ENCODE results near the gene DZIP1L.

Gene DZIP1L

DNA sequence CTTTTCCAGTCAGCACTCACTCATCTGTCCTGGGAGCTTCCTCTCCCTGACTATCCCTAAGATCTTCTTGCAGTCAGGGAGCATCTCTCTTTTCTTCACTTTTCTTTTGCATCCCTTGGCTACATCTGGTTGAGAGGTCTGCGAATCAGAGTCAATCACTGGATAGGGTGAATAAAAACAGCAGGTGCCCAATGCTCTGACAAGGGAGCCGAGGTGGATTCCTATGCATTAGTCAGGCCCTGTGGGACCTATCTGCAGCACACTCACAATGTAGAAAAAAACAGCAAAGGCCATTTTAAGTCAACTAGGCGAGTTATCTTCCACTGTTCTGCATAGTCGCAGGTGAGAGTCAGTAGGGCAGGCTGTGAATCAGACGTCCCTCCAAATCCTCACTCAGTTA is 35.5 kb downstream of the DZIP1L start:
- Mint-ChIP-seq H3K27ac (no peak overlapping the region), H3K4me3 (no peak overlapping the region), H3K36me3 (ENCODE audit: low read depth) (peaks cover 69% of the 10 kb centered on the region), H3K9me3 (peaks cover 7% of the 10 kb centered on the region), H3K27me3 (ENCODE audit: low read depth) (no peaks in the 10 kb centered on the region), H3K4me1 (peaks cover 10% of the 10 kb centered on the region)
- TF ChIP-seq, protein P1, sequence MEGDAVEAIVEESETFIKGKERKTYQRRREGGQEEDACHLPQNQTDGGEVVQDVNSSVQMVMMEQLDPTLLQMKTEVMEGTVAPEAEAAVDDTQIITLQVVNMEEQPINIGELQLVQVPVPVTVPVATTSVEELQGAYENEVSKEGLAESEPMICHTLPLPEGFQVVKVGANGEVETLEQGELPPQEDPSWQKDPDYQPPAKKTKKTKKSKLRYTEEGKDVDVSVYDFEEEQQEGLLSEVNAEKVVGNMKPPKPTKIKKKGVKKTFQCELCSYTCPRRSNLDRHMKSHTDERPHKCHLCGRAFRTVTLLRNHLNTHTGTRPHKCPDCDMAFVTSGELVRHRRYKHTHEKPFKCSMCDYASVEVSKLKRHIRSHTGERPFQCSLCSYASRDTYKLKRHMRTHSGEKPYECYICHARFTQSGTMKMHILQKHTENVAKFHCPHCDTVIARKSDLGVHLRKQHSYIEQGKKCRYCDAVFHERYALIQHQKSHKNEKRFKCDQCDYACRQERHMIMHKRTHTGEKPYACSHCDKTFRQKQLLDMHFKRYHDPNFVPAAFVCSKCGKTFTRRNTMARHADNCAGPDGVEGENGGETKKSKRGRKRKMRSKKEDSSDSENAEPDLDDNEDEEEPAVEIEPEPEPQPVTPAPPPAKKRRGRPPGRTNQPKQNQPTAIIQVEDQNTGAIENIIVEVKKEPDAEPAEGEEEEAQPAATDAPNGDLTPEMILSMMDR (IDR thresholded peaks at IDR 0.05; ENCODE audit: unreplicated experiment in 3 of 3), result no peak

DNA sequence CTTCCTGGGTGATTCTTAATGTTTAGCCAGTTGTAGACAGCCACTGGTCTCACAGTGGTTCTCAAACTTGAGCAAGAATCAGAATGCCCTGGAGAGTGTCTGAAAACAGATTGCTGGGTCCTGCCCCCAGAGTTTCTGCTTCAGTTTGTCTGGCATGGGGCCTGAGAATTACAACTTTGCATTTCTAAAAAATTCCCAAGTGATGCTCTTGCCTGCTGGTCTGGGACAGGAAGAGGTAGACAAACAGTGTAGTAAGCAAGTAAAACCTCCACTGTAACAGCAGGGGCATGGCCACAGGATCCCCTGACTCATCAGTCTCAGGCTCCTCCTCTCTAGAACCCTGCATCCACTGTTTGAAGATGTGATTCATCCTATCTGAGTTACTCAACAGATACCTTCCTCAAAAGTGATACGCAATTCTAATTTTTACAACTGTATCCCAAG is 36.5 kb downstream of the DZIP1L start:
- peaks cover 10% of the 10 kb centered on the region for H3K4me1 Mint-ChIP-seq
- no peak overlapping the region for H3K4me3 Mint-ChIP-seq
- no peaks in the 10 kb centered on the region for H3K27me3 Mint-ChIP-seq (ENCODE audit: low read depth)
- H3K36me3 Mint-ChIP-seq (ENCODE audit: low read depth), result peaks cover 67% of the 10 kb centered on the region
- no peak overlapping the region for H3K27ac Mint-ChIP-seq
- TF ChIP-seq, protein P1 (IDR thresholded peaks at IDR 0.05; ENCODE audit: unreplicated experiment in 3 of 3), result no peak
- H3K9me3 Mint-ChIP-seq, result peaks cover 10% of the 10 kb centered on the region

DNA sequence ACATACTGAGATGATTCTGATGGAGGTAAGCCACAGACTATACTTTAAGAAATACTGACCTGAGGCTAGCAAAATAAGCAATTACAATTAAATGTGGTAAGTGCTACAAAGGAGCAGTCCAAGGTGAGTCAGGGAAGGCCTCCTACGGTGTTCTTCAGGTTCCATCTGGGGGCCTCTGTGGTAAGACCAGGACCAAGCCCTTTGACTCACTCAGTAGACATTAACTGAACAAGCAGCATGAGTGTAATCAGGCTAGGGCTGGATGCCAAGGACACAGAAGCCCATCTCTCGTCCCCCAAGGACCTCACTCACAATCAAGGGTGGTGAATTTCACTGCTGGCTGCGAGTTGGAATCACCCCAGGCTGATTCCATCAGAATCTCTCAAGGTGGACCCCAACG is 37.3 kb downstream of the DZIP1L start:
- Mint-ChIP-seq H3K27ac (no peak overlapping the region), H3K4me3 (no peak overlapping the region), H3K36me3 (ENCODE audit: low read depth) (peaks cover 68% of the 10 kb centered on the region), H3K9me3 (peaks cover 10% of the 10 kb centered on the region), H3K27me3 (ENCODE audit: low read depth) (no peaks in the 10 kb centered on the region), H3K4me1 (peaks cover 10% of the 10 kb centered on the region)
- TF ChIP-seq, protein P1 (IDR thresholded peaks at IDR 0.05; ENCODE audit: unreplicated experiment in 3 of 3), result no peak

DNA sequence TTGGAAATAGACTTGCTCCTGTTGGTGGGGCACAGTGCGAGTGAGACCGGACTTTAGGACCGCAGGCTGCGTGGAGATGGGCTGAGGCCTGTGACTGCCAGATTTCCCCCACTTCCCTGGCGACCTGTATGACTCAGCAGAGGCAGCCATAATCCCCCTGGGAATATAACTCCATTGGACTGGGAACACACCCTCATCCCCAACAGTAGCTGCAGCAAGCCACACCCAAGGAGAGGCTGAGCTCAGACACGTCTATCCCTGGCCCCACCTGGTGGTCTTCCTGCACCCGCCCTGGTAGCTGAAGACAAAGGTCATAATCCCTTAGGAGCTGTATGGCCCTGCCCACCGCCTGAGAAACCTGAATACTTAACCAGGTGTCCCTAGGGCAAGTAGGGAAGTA is 42.6 kb downstream of the DZIP1L start:
- H3K9me3 Mint-ChIP-seq, result peaks cover 10% of the 10 kb centered on the region
- no peaks in the 10 kb centered on the region for H3K4me1 Mint-ChIP-seq

DNA sequence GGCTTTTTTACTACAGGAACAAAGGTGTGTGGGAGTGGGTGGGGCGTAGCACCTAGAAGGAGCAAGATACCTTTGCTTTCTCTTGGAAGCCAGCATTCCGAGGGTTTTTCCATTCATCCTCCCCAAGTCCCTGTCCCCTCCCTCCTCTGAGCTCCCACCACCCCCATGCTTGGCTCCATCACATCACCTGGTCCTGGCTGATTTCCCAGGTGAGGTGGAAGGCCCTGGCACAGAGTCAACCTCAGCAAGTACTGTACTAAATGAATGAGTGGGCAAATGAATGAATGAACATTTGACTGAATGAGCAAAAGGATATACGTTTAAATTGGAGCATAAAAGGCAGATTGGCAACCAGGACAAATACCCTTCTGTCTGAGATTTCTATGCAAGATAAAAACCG is 45.4 kb downstream of the DZIP1L start:
- peaks cover 7% of the 10 kb centered on the region for H3K9me3 Mint-ChIP-seq
- TF ChIP-seq, protein P1 (IDR thresholded peaks at IDR 0.05; ENCODE audit: unreplicated experiment in 3 of 3), result no peak
- H3K4me3 Mint-ChIP-seq, result no peak overlapping the region
- H3K27me3 Mint-ChIP-seq (ENCODE audit: low read depth), result no peaks in the 10 kb centered on the region
- peaks cover 30% of the 10 kb centered on the region for H3K36me3 Mint-ChIP-seq (ENCODE audit: low read depth)
- no peak overlapping the region for H3K27ac Mint-ChIP-seq
- H3K4me1 Mint-ChIP-seq, result no peaks in the 10 kb centered on the region

More for the DNA sequence above, 42.6 kb downstream of the DZIP1L start:
- TF ChIP-seq, protein P1 (IDR thresholded peaks at IDR 0.05; ENCODE audit: unreplicated experiment in 3 of 3), result no peak
- Mint-ChIP-seq H3K36me3 (ENCODE audit: low read depth) (peaks cover 48% of the 10 kb centered on the region), H3K4me3 (no peak overlapping the region), H3K27me3 (ENCODE audit: low read depth) (no peaks in the 10 kb centered on the region), H3K27ac (no peak overlapping the region)

DNA sequence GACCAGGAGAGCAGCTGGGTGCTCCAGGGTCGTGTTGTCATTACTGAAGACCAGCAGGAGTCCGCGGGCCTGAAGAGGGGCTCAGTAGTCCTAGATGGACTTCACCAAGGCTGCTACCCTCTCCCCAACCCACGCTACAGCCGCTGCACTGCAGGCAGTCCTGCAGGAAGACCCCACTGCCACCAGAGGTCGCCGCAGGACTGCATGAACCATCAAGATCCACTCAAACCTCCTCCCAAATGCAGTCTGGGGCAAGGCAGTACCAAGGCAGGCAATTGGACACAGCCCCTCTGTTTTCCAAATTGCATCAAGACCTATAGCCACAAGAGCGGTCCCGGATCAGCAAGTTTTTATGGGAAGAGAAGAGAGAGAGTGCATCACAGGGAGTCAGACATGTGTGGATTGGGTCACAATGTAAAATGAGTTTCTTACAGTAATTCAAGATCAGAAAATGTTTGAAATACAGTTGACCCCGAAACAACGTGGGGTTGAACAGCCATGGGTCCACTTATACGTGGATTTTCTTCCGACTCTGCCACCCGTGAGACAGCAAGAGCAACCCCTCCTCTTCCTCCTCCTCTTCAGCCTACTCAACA is 46.7 kb downstream of the DZIP1L start:
- no peaks in the 10 kb centered on the region for H3K27me3 Mint-ChIP-seq (ENCODE audit: low read depth)
- H3K4me1 Mint-ChIP-seq, result no peaks in the 10 kb centered on the region
- peaks cover 24% of the 10 kb centered on the region for H3K36me3 Mint-ChIP-seq (ENCODE audit: low read depth)
- H3K4me3 Mint-ChIP-seq, result no peak overlapping the region
- TF ChIP-seq, protein P1 (IDR thresholded peaks at IDR 0.05; ENCODE audit: unreplicated experiment in 3 of 3), result peak; percentile 96 to 99 (median 98)
- no peak overlapping the region for H3K27ac Mint-ChIP-seq
- no peaks in the 10 kb centered on the region for H3K9me3 Mint-ChIP-seq
